Measurements from ENCODE around the gene MBOAT7.

Gene MBOAT7

GRCh38 chr19:54156953-54157352 lies 32.4 kb downstream of the MBOAT7 start:
- Histone ChIP-seq H3K27me3 (replicated peaks; ENCODE audit: control insufficient read depth, insufficient read depth, low read length) (no peaks in the 10 kb centered on the region), H3K36me3 (ENCODE audit: control insufficient read depth, insufficient read depth, low read length, severe bottlenecking) (peaks cover 60% of the 10 kb centered on the region), H3K9ac (ENCODE audit: low read length) (no peak overlapping the region)

DNA sequence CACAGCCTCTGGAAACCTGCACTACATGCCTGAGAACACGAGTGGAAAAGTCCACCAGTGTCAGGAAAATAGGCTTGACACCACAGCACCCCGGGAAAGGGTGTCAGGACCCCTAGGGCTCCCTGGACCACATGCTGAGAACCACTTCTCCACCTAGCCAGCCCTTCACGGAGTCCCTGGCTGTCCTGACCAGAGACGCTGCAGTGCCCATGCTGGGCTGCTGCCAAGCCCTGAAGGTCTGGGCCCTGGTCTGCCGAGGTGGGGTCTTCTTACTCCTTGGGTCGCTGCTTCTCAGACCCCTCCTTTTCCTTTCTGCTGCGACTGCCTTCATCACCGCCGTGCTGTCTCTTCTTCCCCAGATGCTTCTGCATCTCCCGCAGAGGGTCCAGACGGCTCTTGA lies 32.9 kb downstream of the MBOAT7 start:
- Histone ChIP-seq H3K36me3 (ENCODE audit: control insufficient read depth, insufficient read depth, low read length, severe bottlenecking) (peaks cover 64% of the 10 kb centered on the region), H3K27me3 (replicated peaks; ENCODE audit: control insufficient read depth, insufficient read depth, low read length) (no peaks in the 10 kb centered on the region), H3K4me1 (ENCODE audit: control insufficient read depth, insufficient read depth, low read length) (peaks cover 42% of the 10 kb centered on the region), H3K9me3 (ENCODE audit: control insufficient read depth, low read length) (no peaks in the 10 kb centered on the region), H3K4me3 (ENCODE audit: low read length) (no peak overlapping the region), H3K9ac (ENCODE audit: low read length) (no peak overlapping the region)
- no peak for DNase-seq (ENCODE audit: low read depth)

More at GRCh38 chr19:54156953-54157352, 32.4 kb downstream of the MBOAT7 start:
- Histone ChIP-seq H3K9me3 (ENCODE audit: control insufficient read depth, low read length) (no peaks in the 10 kb centered on the region), H3K4me1 (ENCODE audit: control insufficient read depth, insufficient read depth, low read length) (peaks cover 42% of the 10 kb centered on the region), H3K4me3 (ENCODE audit: low read length) (no peak overlapping the region)
- no peak for DNase-seq (ENCODE audit: low read depth)

DNA sequence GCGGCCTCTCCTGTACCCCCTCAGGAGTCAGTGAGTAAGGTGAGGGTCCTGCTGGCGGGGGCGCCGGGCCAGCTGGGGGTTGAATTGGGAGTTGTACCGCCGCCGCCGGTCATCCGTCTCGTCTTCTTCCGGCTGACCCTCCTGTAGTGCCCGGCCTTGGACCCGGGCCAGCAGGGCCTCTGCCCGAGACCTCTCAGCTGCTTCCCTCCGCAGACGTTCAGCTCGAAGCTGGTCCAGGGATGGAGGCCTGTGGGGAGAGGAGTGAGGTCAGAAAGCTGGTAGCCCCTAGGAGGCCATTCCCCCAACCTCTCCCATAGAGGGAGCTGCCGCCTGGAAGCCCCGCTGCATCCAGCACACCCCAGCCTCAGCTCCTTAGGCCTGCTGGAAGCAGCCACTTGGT lies 33.7 kb downstream of the MBOAT7 start:
- Histone ChIP-seq H3K9ac (ENCODE audit: low read length) (no peak overlapping the region), H3K9me3 (ENCODE audit: control insufficient read depth, low read length) (no peaks in the 10 kb centered on the region), H3K4me3 (ENCODE audit: low read length) (no peak overlapping the region), H3K27me3 (replicated peaks; ENCODE audit: control insufficient read depth, insufficient read depth, low read length) (no peaks in the 10 kb centered on the region), H3K36me3 (ENCODE audit: control insufficient read depth, insufficient read depth, low read length, severe bottlenecking) (peaks cover 70% of the 10 kb centered on the region), H3K4me1 (ENCODE audit: control insufficient read depth, insufficient read depth, low read length) (peaks cover 39% of the 10 kb centered on the region)
- no peak for DNase-seq (ENCODE audit: low read depth)

DNA sequence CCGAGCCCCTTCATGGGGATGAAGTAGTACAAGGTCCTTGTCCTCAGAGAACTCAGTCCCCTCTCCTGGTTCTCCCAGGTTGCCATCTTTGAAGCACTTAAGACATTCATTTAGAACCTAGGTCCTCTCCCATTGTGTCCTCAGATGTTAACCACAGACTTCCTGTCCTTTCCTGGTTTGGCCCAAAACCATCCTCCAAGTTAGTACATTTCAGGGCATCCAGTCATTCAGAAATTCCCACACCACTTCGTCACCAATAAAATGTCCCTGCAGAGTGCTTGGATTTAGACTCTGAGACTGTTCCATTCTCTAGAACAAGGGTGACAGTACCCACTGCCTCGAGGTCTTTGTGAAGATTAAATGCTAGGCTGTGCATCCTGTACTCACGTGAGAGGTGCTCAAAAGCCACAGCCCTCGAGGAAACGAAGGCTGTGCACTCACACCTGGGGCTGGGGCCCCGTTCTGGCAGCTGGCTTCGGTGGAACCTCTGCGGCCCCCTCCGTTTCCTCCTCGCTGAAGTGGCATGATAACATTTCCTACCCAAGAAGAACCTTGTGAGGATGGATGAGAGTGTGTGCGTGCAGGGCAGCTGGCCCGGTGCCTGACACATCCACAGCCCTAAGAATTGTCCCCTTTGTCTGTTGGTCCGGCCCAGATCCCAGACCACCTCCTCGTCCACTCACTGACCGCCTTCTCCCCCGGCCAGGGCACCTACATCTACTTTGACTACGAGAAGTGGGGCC lies 34.6 kb downstream of the MBOAT7 start:
- Histone ChIP-seq H3K36me3 (ENCODE audit: control insufficient read depth, insufficient read depth, low read length, severe bottlenecking) (peaks cover 75% of the 10 kb centered on the region), H3K9me3 (ENCODE audit: control insufficient read depth, low read length) (no peaks in the 10 kb centered on the region), H3K4me1 (ENCODE audit: control insufficient read depth, insufficient read depth, low read length) (peaks cover 33% of the 10 kb centered on the region), H3K4me3 (ENCODE audit: low read length) (no peak overlapping the region), H3K9ac (ENCODE audit: low read length) (no peak overlapping the region), H3K27me3 (replicated peaks; ENCODE audit: control insufficient read depth, insufficient read depth, low read length) (no peaks in the 10 kb centered on the region)
- no peak for DNase-seq (ENCODE audit: low read depth)

GRCh38 chr19:54153731-54154326 lies 35.6 kb downstream of the MBOAT7 start:
- peak overlapping the region; percentile 54 for H3K9ac ChIP-seq (ENCODE audit: low read length)
- DNase-seq (ENCODE audit: low read depth): no peak
- no peaks in the 10 kb centered on the region for H3K9me3 ChIP-seq (ENCODE audit: control insufficient read depth, low read length)
- H3K4me3 ChIP-seq (ENCODE audit: low read length): peak overlapping the region; percentile 38
- H3K36me3 ChIP-seq (ENCODE audit: control insufficient read depth, insufficient read depth, low read length, severe bottlenecking): peaks cover 85% of the 10 kb centered on the region
- H3K4me1 ChIP-seq (ENCODE audit: control insufficient read depth, insufficient read depth, low read length): peaks cover 31% of the 10 kb centered on the region
- H3K27me3 ChIP-seq (replicated peaks; ENCODE audit: control insufficient read depth, insufficient read depth, low read length): no peaks in the 10 kb centered on the region

GRCh38 chr19:54152878-54153524 lies 36.4 kb downstream of the MBOAT7 start:
- no peak for DNase-seq (ENCODE audit: low read depth)
- peaks cover 85% of the 10 kb centered on the region for H3K36me3 ChIP-seq (ENCODE audit: control insufficient read depth, insufficient read depth, low read length, severe bottlenecking)
- peaks cover 23% of the 10 kb centered on the region for H3K4me1 ChIP-seq (ENCODE audit: control insufficient read depth, insufficient read depth, low read length)
- no peaks in the 10 kb centered on the region for H3K9me3 ChIP-seq (ENCODE audit: control insufficient read depth, low read length)
- peak overlapping the region; percentile 38 for H3K4me3 ChIP-seq (ENCODE audit: low read length)
- no peaks in the 10 kb centered on the region for H3K27me3 ChIP-seq (replicated peaks; ENCODE audit: control insufficient read depth, insufficient read depth, low read length)
- peak overlapping the region; percentile 54 for H3K9ac ChIP-seq (ENCODE audit: low read length)

DNA sequence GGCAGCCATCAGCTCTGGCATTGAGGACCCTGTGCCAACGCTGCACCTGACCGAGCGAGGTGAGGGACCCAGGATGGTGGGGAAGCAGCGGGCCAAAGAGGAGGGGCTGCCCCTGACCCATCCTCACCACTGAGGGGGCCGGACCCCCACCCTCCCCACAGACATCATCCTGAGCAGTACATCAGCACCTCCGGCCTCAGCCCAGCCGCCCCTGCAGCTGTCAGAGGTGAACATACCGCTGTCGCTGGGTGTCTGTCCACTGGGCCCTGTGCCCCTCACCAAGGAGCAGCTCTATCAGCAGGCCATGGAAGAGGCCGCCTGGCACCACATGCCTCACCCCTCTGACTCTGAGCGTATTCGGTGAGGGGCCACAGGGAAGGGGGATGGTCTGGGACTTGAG lies 37.1 kb downstream of the MBOAT7 start:
- H3K4me3 ChIP-seq (ENCODE audit: low read length): no peak overlapping the region
- no peaks in the 10 kb centered on the region for H3K9me3 ChIP-seq (ENCODE audit: control insufficient read depth, low read length)
- peaks cover 21% of the 10 kb centered on the region for H3K4me1 ChIP-seq (ENCODE audit: control insufficient read depth, insufficient read depth, low read length)
- peaks cover 85% of the 10 kb centered on the region for H3K36me3 ChIP-seq (ENCODE audit: control insufficient read depth, insufficient read depth, low read length, severe bottlenecking)
- no peak for DNase-seq (ENCODE audit: low read depth)
- H3K9ac ChIP-seq (ENCODE audit: low read length): no peak overlapping the region
- no peaks in the 10 kb centered on the region for H3K27me3 ChIP-seq (replicated peaks; ENCODE audit: control insufficient read depth, insufficient read depth, low read length)

GRCh38 chr19:54151362-54152035 lies 37.9 kb downstream of the MBOAT7 start:
- peaks cover 86% of the 10 kb centered on the region for H3K36me3 ChIP-seq (ENCODE audit: control insufficient read depth, insufficient read depth, low read length, severe bottlenecking)
- DNase-seq (ENCODE audit: low read depth): no peak
- no peak overlapping the region for H3K4me3 ChIP-seq (ENCODE audit: low read length)
- H3K9ac ChIP-seq (ENCODE audit: low read length): no peak overlapping the region
- H3K9me3 ChIP-seq (ENCODE audit: control insufficient read depth, low read length): no peaks in the 10 kb centered on the region
- H3K4me1 ChIP-seq (ENCODE audit: control insufficient read depth, insufficient read depth, low read length): peaks cover 21% of the 10 kb centered on the region
- H3K27me3 ChIP-seq (replicated peaks; ENCODE audit: control insufficient read depth, insufficient read depth, low read length): no peaks in the 10 kb centered on the region

DNA sequence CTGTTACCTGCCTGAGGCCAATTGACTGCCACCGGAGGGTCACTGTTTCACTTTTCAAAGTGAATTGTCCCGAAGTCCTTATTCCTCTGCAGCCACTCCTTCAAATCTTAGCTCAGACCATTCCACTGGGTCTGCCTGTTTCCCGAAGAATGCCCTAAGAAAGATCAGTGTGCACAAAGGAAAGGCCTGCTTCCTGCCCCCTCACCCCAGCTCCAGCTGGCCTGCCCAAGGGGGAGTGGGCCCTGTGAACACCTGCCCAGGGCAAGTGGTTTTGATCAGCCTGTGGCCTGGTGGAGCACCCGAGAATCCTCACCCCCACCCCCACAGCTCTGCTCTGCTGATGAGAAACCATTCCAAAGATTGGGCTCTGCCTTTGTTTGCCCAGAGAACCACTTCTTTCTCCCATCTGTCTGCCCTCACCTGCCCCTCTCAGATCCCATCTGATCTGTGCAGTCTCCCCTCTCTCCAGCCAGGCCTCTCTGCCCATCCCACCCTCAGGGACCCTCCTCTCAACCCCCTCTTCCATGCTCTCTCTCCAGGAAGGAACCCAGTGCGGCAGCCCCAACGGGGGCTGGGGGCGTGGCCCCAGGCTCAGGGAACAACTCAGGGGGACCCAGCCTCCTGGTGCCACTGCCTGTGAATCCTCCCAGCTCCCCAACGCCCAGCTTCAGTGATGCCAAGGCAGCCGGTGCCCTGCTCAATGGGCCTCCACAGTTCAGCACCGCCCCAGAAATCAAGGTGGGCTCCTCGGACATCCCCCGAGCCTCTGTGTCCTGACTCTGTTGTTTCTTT lies 40.2 kb downstream of the MBOAT7 start:
- H3K4me1 ChIP-seq (ENCODE audit: control insufficient read depth, insufficient read depth, low read length): peaks cover 13% of the 10 kb centered on the region
- H3K4me3 ChIP-seq (ENCODE audit: low read length): no peak overlapping the region
- no peak overlapping the region for H3K9ac ChIP-seq (ENCODE audit: low read length)
- H3K36me3 ChIP-seq (ENCODE audit: control insufficient read depth, insufficient read depth, low read length, severe bottlenecking): peaks cover 86% of the 10 kb centered on the region
- no peaks in the 10 kb centered on the region for H3K27me3 ChIP-seq (replicated peaks; ENCODE audit: control insufficient read depth, insufficient read depth, low read length)
- no peak for DNase-seq (ENCODE audit: low read depth)
- no peaks in the 10 kb centered on the region for H3K9me3 ChIP-seq (ENCODE audit: control insufficient read depth, low read length)

- Histone ChIP-seq H3K9ac (ENCODE audit: low read length) (no peak overlapping the region), H3K27me3 (replicated peaks; ENCODE audit: control insufficient read depth, insufficient read depth, low read length) (no peaks in the 10 kb centered on the region), H3K4me1 (ENCODE audit: control insufficient read depth, insufficient read depth, low read length) (peaks cover 2% of the 10 kb centered on the region), H3K9me3 (ENCODE audit: control insufficient read depth, low read length) (no peaks in the 10 kb centered on the region), H3K4me3 (ENCODE audit: low read length) (no peak overlapping the region), H3K36me3 (ENCODE audit: control insufficient read depth, insufficient read depth, low read length, severe bottlenecking) (peaks cover 88% of the 10 kb centered on the region)
- DNase-seq (ENCODE audit: low read depth): no peak
These were observed 41.2 kb downstream of the MBOAT7 start for GRCh38 chr19:54148158-54148557.
